Spleen (tissue), 11 donors: ENCODE data around the gene LCT. TPM values are rescaled to one million over a fixed set of nuclear protein-coding genes. Genes with fewer than 3 reads are reported as not detected.

ENCODE experiments used
- DNase-seq: peaks from one replicate; pipeline ENCODE4 v3.0.0-alpha.2; 2020
- H3K27ac ChIP-seq, 8 donors: fragments of 200-600 bp; sonication (generic) in 7 of 8; 1 replicate in 4 of 8; 2 replicates in 4 of 8; pipeline versions ENCODE4 v1.5.0 to v1.8.0; 2016 to 2021; ENCODE audit warnings: inconsistent platforms in 4 of 8, mild to moderate bottlenecking in 4 of 8, moderate library complexity in 1 of 8
- H3K27me3 ChIP-seq, 7 donors: fragments of 200-600 bp; sonication (generic) in 6 of 7; replicated peaks in 1 of 7; 1 replicate in 4 of 7; 2 replicates in 3 of 7; pipeline versions ENCODE4 v1.5.0 to v1.8.0; 2016 to 2021; ENCODE audit warnings: inconsistent platforms in 3 of 7, mild to moderate bottlenecking in 1 of 7
- H3K36me3 ChIP-seq, 6 donors: fragments of 200-600 bp; sonication (generic) in 5 of 6; 1 replicate in 4 of 6; 2 replicates in 2 of 6; pipeline versions ENCODE4 v1.5.0 to v1.8.0; 2016 to 2021; ENCODE audit warnings: inconsistent platforms in 2 of 6
- H3K4me1 ChIP-seq, 6 donors: fragments of 200-600 bp; sonication (generic) in 5 of 6; 1 replicate in 3 of 6; 2 replicates in 3 of 6; pipeline versions ENCODE4 v1.5.0 to v1.8.0; 2016 to 2021; ENCODE audit warnings: inconsistent platforms in 3 of 6
- H3K4me3 ChIP-seq, 8 donors: fragments of 200-600 bp; sonication (generic) in 7 of 8; 1 replicate in 4 of 8; 2 replicates in 4 of 8; pipeline versions ENCODE4 v1.5.0 to v1.8.0; 2016 to 2021; ENCODE audit warnings: inconsistent platforms in 4 of 8, mild to moderate bottlenecking in 4 of 8, moderate library complexity in 2 of 8
- H3K9me3 ChIP-seq, 8 donors: fragments of 200-600 bp; sonication (generic) in 7 of 8; 1 replicate in 4 of 8; 2 replicates in 4 of 8; pipeline versions ENCODE4 v1.5.0 to v1.8.0; 2016 to 2021; ENCODE audit warnings: inconsistent platforms in 4 of 8
- CTCF ChIP-seq, 11 experiments: fragments of 200-600 bp in 7 of 11; fragments of 450-650 bp in 4 of 11; sonication (generic) in 4 of 11; IDR thresholded peaks in 8 of 11; conservative IDR thresholded peaks in 3 of 11; 1 replicate in 7 of 11; 2 replicates in 4 of 11; pipeline versions ENCODE4 v1.4.0 to v1.8.0; 2016 to 2021; ENCODE audit warnings: antibody characterized with exemption in 11 of 11, inconsistent platforms in 4 of 11, mild to moderate bottlenecking in 1 of 11
- POLR2A ChIP-seq, 3 donors: fragments of 450-650 bp; IDR thresholded peaks; one replicate each; pipeline ENCODE4 v1.5.1; 2017; ENCODE audit warnings: antibody characterized with exemption in 3 of 3, mild to moderate bottlenecking in 1 of 3
- POLR2AphosphoS5 ChIP-seq, 3 donors: sonication (generic); formaldehyde crosslinking; IDR thresholded peaks; one replicate each; pipeline ENCODE4 v1.5.1; 2017; ENCODE audit warnings: antibody characterized with exemption in 3 of 3
- WGBS, 5 donors: extraction: QIAGEN DNeasy Blood & Tissue Kit in 3 of 5; methylation state at CpG; one replicate each; pipeline versions ENCODE4 v1.1.5 to v1.1.7; 2013 to 2018; 5-methylcytosine and 5-hydroxymethylcytosine counted together
- intact Hi-C: fragments of 100-400 bp; cut with DNase I; formaldehyde crosslinking; loops from one replicate; pipeline ENCODE4 v1.15.0; 2023; ENCODE audit warnings: low total_unique reads
- polyA plus RNA-seq, 3 donors: library from polyadenylated mRNA; stranded (reverse); fragments of 200-250 nt; gene quantifications; one replicate each; pipeline ENCODE4 v1.2.1, GENCODE V29; 2013
- total RNA-seq, 7 donors: library from RNA; depleted of rRNA in 3 of 7; stranded (reverse); fragments of >200 nt in 3 of 7; fragmentation: NEBNext Ultra II Directional in 4 of 7; extraction: Animal tissue kit (Norgen Biotek cat#: 25700) in 4 of 7; gene quantifications; one replicate each; pipeline versions ENCODE4 v1.1.0 to v1.2.1, GENCODE V29; 2016 to 2021
- donor health status: healthy with polysubstance abuse.
- donor health status: DM: no; HTN: no; CAD: no; lungs with moderate emphysema.
- donor health status: DM: no; HTN: no; CAD: no.
- donor health status: Bipolar disorder and iron deficiency.
- donor health status: healthy.
- donor health status: DM: no; HTN: no; CAD: no.
- donor health status: DM: yes; HTN: yes; CAD: no.

The LCT gene
- total and polyA plus RNA-seq, 10 donors: 0.02 to 0.19 (median 0.06) TPM; not detected in 3

- Histone ChIP-seq H3K27ac (no peak overlapping the region), H3K4me1 (peaks cover 0 to under 1% (median 0%) of the 10 kb centered on the region in 6 donors), H3K9me3 (peaks cover 3 to 16% (median 13%) of the 10 kb centered on the region in 8 donors), H3K4me3 (no peak overlapping the region), H3K36me3 (no peaks in the 10 kb centered on the region), H3K27me3 (peaks cover 0 to 8% (median 0%) of the 10 kb centered on the region in 7 donors)
- 23 to 40% (median 32%) methylated on average over 6 to 11 of the region's 11 CpGs for WGBS, 5 donors
- no peak for DNase-seq
- TF ChIP-seq CTCF (IDR thresholded peaks at IDR 0.05 in 8 of 11, conservative IDR thresholded peaks at IDR 0.05 in 3 of 11) (no peak), POLR2AphosphoS5 (IDR thresholded peaks at IDR 0.05) (no peak), POLR2A (IDR thresholded peaks at IDR 0.05) (no peak)
- intact Hi-C loops: no loop called here
These were observed 11.3 kb downstream of the LCT start for GRCh38 chr2:135825550-135826176.

GRCh38 chr2:135825131-135825530, 11.9 kb downstream of the LCT start:
- H3K4me1 ChIP-seq: peaks cover 0 to 5% (median 0%) of the 10 kb centered on the region in 6 donors
- no peak for DNase-seq
- H3K36me3 ChIP-seq: no peaks in the 10 kb centered on the region
- WGBS, 5 donors: 85 to 90% (median 87%) methylated on average over 9 of the region's 9 CpGs
- intact Hi-C loops: no loop called here
- H3K27ac ChIP-seq: no peak overlapping the region
- no peak for TF ChIP-seq POLR2A (IDR thresholded peaks at IDR 0.05)
- TF ChIP-seq POLR2AphosphoS5 (IDR thresholded peaks at IDR 0.05): no peak
- no peak for TF ChIP-seq CTCF (IDR thresholded peaks at IDR 0.05 in 8 of 11, conservative IDR thresholded peaks at IDR 0.05 in 3 of 11)
- no peak overlapping the region for H3K4me3 ChIP-seq
- H3K9me3 ChIP-seq: peaks cover 3 to 16% (median 13%) of the 10 kb centered on the region in 8 donors
- H3K27me3 ChIP-seq: peaks cover 0 to 5% (median 0%) of the 10 kb centered on the region in 7 donors

- TF ChIP-seq POLR2A (IDR thresholded peaks at IDR 0.05): no peak
- TF ChIP-seq CTCF (IDR thresholded peaks at IDR 0.05 in 8 of 11, conservative IDR thresholded peaks at IDR 0.05 in 3 of 11): no peak
- TF ChIP-seq POLR2AphosphoS5 (IDR thresholded peaks at IDR 0.05): no peak
- peaks cover 3 to 16% (median 13%) of the 10 kb centered on the region in 8 donors for H3K9me3 ChIP-seq
- DNase-seq: no peak
- H3K4me3 ChIP-seq: no peak overlapping the region
- WGBS, 5 donors: 85 to 96% (median 96%) methylated on average over 1 of the region's 1 CpG
- H3K4me1 ChIP-seq: peaks cover 0 to 11% (median 0%) of the 10 kb centered on the region in 6 donors
- no peaks in the 10 kb centered on the region for H3K36me3 ChIP-seq
- H3K27me3 ChIP-seq: peaks cover 0 to 8% (median 0%) of the 10 kb centered on the region in 7 donors
- H3K27ac ChIP-seq: no peak overlapping the region
- intact Hi-C loops: no loop called here
These were observed 14.1 kb downstream of the LCT start for GRCh38 chr2:135822855-135823254.

- H3K9me3 ChIP-seq: peaks cover 3 to 16% (median 13%) of the 10 kb centered on the region in 8 donors
- DNase-seq: no peak
- peaks cover 0 to 8% (median 0%) of the 10 kb centered on the region in 7 donors for H3K27me3 ChIP-seq
- H3K4me1 ChIP-seq: peaks cover 0 to 11% (median 0%) of the 10 kb centered on the region in 6 donors
- intact Hi-C loops: no loop called here
- 90 to 96% (median 92%) methylated on average over 2 of the region's 2 CpGs for WGBS, 5 donors
- H3K4me3 ChIP-seq: no peak overlapping the region
- TF ChIP-seq CTCF (IDR thresholded peaks at IDR 0.05 in 8 of 11, conservative IDR thresholded peaks at IDR 0.05 in 3 of 11) (no peak), POLR2AphosphoS5 (IDR thresholded peaks at IDR 0.05) (no peak), POLR2A (IDR thresholded peaks at IDR 0.05) (no peak)
- no peaks in the 10 kb centered on the region for H3K36me3 ChIP-seq
- no peak overlapping the region for H3K27ac ChIP-seq
These were observed 15.8 kb downstream of the LCT start for GRCh38 chr2:135821190-135821589.
